ENCODE measurements around the gene MRPS9. TPM values are rescaled to one million over a fixed set of nuclear protein-coding genes. Genes with fewer than 3 reads are reported as not detected.

The MRPS9 gene
- total RNA-seq, 2 donors from 2014 or later = 12.2 to 13.2 TPM

- no peaks in the 10 kb centered on the region for H3K4me1 ChIP-seq
- intact Hi-C loops (cut with DNase I) = no loop called here
- no peak overlapping the region for H3K4me3 ChIP-seq
- no peak overlapping the region for H3K27ac ChIP-seq
- WGBS, 2 donors = 91 to 93% methylated on average over 1 of the region's 1 CpG
- DNase-seq (no peak), ATAC-seq (no peak)
- H3K27me3 ChIP-seq = no peaks in the 10 kb centered on the region
- H3K9me3 ChIP-seq = no peaks in the 10 kb centered on the region
- no peaks in the 10 kb centered on the region for H3K36me3 ChIP-seq (replicated peaks in 1 of 2; ENCODE audit: insufficient read depth in 1 of 2, low read depth in 2 of 2)
- TF ChIP-seq POLR2A (IDR thresholded peaks at IDR 0.05) (no peak), CTCF (IDR thresholded peaks at IDR 0.05) (no peak)
Measured at GRCh38 chr2:105068387-105068786, 30.5 kb downstream of the MRPS9 start.

GRCh38 chr2:105068875-105069274 lies 31.0 kb downstream of the MRPS9 start:
- no peak for ATAC-seq
- H3K4me1 ChIP-seq = no peaks in the 10 kb centered on the region
- WGBS, 2 donors = 93 to 98% methylated on average over 5 of the region's 5 CpGs
- TF ChIP-seq POLR2A (IDR thresholded peaks at IDR 0.05) = no peak
- TF ChIP-seq CTCF (IDR thresholded peaks at IDR 0.05) = no peak
- H3K9me3 ChIP-seq = no peaks in the 10 kb centered on the region
- DNase-seq = no peak
- no peaks in the 10 kb centered on the region for H3K27me3 ChIP-seq
- H3K36me3 ChIP-seq (replicated peaks in 1 of 2; ENCODE audit: insufficient read depth in 1 of 2, low read depth in 2 of 2) = no peaks in the 10 kb centered on the region
- no peak overlapping the region for H3K4me3 ChIP-seq
- intact Hi-C loops (cut with DNase I) = no loop called here
- no peak overlapping the region for H3K27ac ChIP-seq

GRCh38 chr2:105070010-105070865 lies 32.4 kb downstream of the MRPS9 start:
- no peak overlapping the region for H3K4me3 ChIP-seq
- ATAC-seq = no peak
- intact Hi-C loops (cut with DNase I) = no loop called here
- TF ChIP-seq POLR2A (IDR thresholded peaks at IDR 0.05) (no peak), CTCF (IDR thresholded peaks at IDR 0.05) (no peak)
- no peaks in the 10 kb centered on the region for H3K9me3 ChIP-seq
- DNase-seq = no peak
- H3K27ac ChIP-seq = no peak overlapping the region
- no peaks in the 10 kb centered on the region for H3K4me1 ChIP-seq
- no peaks in the 10 kb centered on the region for H3K36me3 ChIP-seq (replicated peaks in 1 of 2; ENCODE audit: insufficient read depth in 1 of 2, low read depth in 2 of 2)
- WGBS, 2 donors = 91 to 92% methylated on average over 7 of the region's 7 CpGs
- no peaks in the 10 kb centered on the region for H3K27me3 ChIP-seq

- H3K27ac ChIP-seq = no peak overlapping the region
- TF ChIP-seq POLR2A (IDR thresholded peaks at IDR 0.05) (no peak), CTCF (IDR thresholded peaks at IDR 0.05) (no peak)
- no peak overlapping the region for H3K4me3 ChIP-seq
- ATAC-seq (no peak), DNase-seq (no peak)
- H3K9me3 ChIP-seq = no peaks in the 10 kb centered on the region
- no peaks in the 10 kb centered on the region for H3K27me3 ChIP-seq
- H3K4me1 ChIP-seq = no peaks in the 10 kb centered on the region
- intact Hi-C loops (cut with DNase I) = no loop called here
- WGBS, 2 donors = 90 to 95% methylated on average over 4 of the region's 4 CpGs
- no peaks in the 10 kb centered on the region for H3K36me3 ChIP-seq (replicated peaks in 1 of 2; ENCODE audit: insufficient read depth in 1 of 2, low read depth in 2 of 2)
Measured at GRCh38 chr2:105071379-105071778, 33.5 kb downstream of the MRPS9 start.

GRCh38 chr2:105072039-105072438 lies 34.2 kb downstream of the MRPS9 start:
- DNase-seq (no peak), ATAC-seq (no peak)
- no peaks in the 10 kb centered on the region for H3K36me3 ChIP-seq (replicated peaks in 1 of 2; ENCODE audit: insufficient read depth in 1 of 2, low read depth in 2 of 2)
- no peak for TF ChIP-seq CTCF (IDR thresholded peaks at IDR 0.05)
- no peak for TF ChIP-seq POLR2A (IDR thresholded peaks at IDR 0.05)
- no peaks in the 10 kb centered on the region for H3K4me1 ChIP-seq
- H3K27ac ChIP-seq = no peak overlapping the region
- intact Hi-C loops (cut with DNase I) = no loop called here
- no peak overlapping the region for H3K4me3 ChIP-seq
- 82 to 93% methylated on average over 2 of the region's 2 CpGs for WGBS, 2 donors
- H3K27me3 ChIP-seq = no peaks in the 10 kb centered on the region
- no peaks in the 10 kb centered on the region for H3K9me3 ChIP-seq
